Stimulated activated CD4-positive, alpha-beta T cell treated with anti-CD3 and anti-CD28 coated beads, Interleukin-2, amount 100 ng/mL, for 4 hours (primary cell): ENCODE measurements around the gene ISM1.

Experiments used
- DNase-seq: peaks from one replicate; pipeline ENCODE4 v3.0.0-alpha.2; 2020; ENCODE audit warnings: low read depth

ISM1 gene

DNA sequence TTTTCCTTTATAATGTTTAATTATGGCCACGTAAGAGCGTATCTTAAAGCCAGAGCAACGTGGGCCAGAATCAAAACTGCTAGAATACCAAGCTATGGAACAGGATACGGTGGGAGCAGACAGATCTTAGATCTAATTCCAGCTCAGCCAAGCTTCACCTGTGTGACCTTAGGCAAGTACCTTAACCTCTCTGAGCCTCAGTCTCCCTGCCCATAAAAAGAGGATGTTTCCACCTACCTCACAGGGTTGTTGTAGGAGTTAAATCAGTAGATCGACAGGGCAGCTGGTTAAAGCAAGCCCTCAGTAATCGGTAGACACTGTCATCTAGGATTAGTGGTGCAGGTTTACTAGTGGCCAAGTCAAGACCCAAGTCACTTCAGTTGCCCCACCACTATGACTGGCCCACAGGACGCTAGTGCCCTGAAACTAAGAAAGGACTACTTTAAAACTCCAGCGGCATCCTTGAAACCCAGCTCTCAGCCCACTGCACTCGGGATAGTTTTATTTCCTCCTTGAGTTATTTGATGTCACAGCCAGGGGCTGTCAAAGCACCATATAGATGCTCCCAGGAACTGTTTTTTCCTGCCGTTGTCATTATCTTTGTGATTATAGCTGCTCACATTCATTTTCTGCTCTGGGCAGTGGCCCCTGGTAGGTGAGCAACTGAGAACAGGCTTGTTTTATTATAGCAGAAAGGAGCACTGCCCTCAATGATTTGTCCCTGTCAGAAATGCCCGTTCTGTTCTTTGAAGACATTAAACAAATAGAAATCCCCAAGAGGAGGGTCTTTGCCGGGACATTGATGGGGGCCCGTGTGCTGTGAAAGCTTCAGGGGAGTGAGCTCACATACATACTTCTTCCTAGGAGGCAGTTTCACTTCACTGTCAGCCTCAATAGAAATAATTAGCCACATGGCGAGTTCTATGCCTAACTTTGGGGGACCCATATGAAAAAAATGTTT, 63.1 kb downstream of the ISM1 start:
- no peak for DNase-seq

DNA sequence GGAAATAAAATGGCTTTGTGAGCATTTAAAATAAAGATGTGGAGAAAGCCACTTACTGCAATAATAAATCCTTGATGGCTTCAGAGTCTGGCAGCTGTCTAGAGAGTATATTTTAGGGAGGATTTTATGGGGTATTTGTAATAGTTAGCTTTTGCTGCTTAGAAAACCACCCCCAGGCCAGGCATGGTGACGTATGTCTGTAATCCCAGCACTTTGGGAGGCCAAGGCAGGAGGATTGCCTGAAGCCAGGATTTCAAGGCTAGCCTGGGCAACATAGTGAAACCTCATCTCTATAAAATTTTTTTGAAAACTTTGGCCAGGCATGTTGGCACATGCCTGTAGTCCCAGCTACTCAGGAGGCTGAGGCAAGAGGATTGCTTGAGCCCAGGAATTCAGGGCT, 63.8 kb downstream of the ISM1 start:
- no peak for DNase-seq

DNA sequence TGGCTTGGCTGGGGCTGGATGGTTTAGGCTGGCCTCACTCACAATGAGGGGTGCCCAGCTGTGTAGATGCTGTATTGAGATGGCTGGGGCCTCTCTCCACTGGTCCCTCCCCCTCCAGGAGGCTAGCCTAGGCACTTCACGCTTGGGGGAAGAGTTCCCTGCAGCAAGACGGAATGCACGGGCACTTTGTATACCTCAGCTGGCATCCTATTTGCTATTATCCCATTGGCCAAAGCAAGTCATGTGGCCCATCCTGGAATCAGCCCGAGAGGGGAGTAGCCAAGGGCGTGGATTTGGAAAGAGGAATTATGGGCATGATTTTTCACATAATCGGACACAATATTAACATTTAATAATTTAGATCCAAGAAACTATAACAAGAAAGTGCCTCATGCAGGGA, 64.3 kb downstream of the ISM1 start:
- no peak for DNase-seq

DNA sequence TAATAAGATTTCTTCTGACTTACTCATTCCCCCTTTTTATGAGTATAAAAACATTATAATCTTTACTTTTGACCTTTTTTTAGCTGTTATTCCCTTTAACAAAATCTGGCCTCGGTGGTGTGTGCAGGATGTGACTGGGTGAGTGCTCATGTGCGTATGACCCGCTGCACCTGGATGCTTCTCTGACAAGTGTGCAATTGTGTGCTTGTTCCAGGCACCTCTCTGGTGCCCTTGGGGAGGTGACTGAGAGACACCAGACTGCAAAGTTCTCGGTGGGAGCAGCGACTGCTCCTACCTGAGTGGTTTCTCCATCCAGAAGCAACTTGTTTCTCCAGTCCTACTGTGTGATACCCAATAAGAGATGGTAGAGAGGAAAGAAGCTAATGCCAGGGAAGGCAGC, 65.0 kb downstream of the ISM1 start:
- DNase-seq, result no peak

DNA sequence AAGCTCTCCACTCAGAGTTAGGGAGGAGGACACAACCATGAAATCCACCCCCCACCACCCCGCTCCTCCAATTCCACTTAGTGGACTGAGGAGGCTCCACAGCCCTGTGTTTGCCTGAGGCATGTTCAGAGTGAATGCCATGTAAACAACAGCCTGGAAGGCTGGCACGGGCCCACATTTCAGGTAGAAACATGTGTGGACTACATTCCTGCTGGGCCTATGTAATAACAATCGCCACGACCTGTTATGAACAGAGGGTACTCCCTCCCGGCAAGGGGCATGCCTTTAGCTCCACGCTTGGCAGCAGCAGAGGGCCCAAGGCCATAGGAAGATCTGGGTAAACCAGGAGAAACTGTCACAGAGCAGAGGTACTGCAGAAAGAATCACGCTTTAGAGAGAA, 65.5 kb downstream of the ISM1 start:
- no peak for DNase-seq

DNA sequence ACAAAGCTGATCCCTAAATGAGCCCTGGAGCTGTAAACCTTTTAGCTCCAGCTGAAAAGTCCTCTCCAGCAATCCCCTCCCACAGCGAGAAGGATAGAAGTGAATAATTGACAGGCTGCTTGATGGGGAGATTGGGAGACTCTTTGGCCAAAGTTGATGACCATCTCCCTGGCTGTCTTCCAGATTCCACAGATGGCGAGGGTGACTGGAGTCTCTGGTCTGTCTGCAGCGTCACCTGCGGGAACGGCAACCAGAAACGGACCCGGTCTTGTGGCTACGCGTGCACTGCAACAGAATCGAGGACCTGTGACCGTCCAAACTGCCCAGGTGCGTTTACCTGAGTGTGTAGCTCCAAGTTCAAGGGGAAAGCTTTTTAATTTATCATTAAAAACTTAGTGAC, 67.3 kb downstream of the ISM1 start:
- DNase-seq, result no peak

DNA sequence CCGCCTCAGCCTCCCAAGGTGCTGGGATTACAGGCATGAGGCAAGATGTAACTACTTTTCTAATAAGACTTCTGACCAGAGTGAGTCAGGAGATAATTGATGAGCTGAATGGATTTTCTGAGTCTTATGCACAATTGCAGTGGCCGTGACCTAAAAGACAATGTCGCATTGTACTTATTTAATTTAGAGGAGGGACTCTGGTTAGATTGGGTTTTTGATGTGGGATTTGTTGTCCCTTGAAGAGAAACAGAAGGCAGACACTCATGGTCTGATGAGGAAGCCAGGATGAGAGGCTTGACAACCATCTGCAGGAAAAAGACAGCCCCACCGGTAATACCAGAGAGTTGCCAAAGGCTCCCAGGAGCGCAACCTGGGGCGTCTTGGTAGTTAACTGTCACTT, 68.0 kb downstream of the ISM1 start:
- no peak for DNase-seq

DNA sequence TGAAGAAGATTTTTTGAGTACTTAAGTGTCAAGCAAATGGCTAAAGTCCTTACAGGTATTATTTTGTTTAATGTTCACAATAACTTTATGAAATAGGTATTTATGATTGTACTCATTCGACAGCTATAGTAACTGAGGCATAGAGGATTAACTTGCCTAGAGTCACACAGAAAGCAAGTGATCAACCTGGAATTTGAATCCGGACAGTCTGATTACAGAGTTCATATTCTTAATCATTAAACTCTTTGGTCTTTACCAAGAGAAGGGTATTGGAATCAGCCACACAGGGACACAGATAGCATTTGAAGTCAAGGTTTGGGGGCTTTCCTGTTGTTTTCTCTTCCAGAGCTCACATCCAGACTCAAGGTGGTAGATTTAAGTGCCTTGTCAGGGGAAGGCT, 69.7 kb downstream of the ISM1 start:
- DNase-seq, result no peak

DNA sequence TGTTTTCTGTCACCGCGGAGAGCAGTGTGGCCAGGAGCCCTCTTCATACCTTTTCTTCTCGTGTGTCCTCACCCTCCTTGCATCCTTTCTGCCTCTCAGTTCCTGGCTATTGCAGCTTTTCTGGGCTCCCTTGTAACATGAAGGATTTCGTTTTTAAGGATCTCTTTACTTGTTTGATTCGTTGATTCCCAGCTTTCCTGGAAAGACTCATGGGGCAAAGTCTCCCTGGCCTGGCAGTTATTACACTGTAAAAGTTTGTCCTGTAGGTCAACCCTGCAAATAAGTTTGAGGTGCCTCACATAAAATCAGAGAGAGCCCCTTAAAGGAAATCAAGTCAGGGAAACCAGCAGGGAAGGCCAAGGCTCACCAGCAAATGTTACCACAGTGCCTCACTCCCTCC, 70.1 kb downstream of the ISM1 start:
- no peak for DNase-seq

DNA sequence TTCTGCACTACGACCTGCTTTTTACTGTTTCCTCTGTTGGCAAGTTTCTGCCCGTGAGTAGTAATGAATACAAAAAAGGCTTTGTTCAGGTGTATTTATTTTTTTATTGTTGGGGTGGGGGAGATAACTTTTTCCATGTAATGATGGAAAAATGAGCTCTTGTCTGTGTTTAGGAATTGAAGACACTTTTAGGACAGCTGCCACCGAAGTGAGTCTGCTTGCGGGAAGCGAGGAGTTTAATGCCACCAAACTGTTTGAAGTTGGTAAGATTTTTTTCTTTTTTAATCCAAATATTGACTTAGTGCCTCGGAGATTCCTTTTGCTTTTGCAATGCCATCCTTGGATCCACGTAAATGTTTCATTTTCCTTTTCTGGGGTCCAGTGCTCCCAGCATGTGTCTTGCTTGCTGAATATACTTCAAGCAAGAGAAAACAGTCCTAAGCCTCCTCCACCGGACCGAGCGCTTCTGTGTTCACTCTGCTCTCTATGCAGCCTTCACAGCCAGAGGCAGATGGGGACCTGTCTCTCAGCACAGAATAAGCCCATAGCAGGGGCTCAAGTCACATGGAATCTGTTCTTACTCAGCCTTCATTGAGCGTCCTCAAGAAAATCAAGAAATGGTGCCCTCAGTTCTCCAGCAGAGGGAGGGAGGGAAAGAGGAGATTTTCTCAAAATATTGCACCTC, 71.3 kb downstream of the ISM1 start:
- DNase-seq, result no peak

DNA sequence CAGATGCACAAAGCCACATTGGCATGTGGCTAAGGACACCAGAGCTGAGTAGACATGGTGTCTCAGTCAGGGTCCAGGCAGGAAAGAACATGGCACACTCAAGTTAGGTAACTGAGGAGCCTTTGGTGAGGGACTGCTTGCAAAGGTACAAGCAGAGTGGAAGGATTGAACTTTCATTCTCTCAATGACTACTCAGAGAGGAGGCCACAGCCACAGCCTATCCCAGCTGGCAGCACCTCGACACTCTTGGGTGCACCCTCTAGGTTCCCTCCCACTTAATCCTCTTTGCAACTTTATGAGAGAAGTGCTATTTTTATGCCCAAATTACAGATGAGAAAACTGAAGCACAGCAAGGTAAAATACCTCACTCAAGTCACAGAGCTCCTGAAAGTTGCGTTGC, 73.4 kb downstream of the ISM1 start:
- DNase-seq, result no peak

DNA sequence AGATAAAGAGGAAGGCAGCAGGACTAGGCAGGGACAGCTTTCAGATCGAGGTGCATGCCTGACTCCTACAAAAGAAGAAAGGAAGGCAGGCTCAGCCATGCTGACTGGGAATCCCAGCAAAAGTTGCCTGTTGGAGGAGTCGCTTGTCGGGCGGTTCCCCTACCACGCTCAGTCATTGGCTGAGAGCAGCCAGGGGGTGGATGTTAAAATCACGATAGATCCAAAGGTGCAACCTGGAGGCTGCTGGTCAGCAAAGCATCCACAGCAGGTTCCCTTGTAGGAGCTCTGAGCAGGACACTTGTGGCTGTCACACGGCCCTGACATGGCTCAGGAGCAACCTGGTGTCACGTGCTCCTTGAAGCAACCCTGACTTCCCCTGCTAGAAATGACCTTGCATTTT, 74.6 kb downstream of the ISM1 start:
- no peak for DNase-seq

DNA sequence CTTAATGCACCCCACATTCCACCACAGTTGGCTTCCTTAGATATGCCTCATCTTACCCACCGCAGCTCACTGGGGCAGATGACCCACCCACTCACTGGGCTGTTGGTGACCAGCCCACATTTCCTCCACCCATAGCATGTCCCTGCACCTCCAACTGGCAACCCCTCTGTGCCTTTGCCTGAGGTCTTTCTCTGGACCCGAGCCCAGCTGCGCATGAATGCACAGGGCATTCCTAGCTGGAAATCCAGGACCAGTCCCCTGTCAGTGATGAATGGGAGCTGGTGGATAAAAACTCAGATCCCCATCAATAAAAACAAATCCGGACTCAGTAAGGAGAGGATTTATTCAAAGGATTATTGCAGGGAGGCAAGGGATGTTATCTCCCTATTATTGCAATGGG, 75.0 kb downstream of the ISM1 start:
- no peak for DNase-seq

DNA sequence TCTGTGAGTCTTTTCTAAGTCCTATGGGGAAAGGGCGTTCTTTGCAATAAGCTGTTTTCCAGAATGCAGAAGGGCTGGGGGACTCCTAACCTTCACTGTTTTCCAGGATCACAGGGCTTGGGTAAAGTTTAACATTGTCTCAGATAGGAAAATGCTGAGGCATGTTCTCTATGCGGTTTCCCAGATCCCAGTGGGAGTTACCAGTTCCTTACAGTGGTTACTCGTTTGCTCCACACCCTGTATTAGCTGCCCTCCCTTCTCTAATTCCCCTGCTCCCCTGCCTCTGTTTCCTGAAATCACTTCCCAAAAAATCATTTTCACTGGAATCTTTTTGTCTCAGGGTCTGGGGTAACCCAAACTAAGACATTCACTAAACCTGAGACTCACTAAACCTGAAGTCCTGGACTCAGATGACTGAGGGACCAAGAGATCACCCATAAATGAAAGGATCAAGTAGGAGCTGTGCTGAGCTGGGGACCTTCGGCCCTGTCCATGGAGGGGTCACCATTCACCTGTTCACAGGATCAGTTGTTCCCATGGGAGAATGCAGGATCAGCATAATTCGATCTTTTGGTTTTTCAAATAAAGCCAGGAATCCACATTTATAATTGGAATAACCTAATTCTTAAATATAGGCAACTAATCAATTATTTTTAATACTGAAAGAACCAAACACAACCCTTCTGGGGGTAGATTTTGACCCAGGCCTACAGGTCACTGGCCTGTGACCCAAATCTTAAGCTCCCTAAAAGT, 76.2 kb downstream of the ISM1 start:
- DNase-seq, result no peak

DNA sequence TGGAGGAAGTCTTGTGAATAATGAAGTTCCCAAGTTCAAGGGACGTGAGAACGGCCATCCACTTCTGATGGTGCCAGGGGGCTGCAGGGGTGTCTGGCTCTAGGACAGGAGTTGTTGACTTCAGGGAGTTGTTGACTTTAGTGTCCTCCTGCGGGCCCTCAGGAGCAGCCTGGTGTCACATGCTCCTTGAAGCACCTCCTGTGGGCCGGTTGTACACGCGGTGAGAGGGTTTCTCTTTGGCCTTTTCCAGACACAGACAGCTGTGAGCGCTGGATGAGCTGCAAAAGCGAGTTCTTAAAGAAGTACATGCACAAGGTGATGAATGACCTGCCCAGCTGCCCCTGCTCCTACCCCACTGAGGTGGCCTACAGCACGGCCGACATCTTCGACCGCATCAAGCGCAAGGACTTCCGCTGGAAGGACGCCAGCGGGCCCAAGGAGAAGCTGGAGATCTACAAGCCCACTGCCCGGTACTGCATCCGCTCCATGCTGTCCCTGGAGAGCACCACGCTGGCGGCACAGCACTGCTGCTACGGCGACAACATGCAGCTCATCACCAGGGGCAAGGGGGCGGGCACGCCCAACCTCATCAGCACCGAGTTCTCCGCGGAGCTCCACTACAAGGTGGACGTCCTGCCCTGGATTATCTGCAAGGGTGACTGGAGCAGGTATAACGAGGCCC, 77.8 kb downstream of the ISM1 start:
- no peak for DNase-seq

DNA sequence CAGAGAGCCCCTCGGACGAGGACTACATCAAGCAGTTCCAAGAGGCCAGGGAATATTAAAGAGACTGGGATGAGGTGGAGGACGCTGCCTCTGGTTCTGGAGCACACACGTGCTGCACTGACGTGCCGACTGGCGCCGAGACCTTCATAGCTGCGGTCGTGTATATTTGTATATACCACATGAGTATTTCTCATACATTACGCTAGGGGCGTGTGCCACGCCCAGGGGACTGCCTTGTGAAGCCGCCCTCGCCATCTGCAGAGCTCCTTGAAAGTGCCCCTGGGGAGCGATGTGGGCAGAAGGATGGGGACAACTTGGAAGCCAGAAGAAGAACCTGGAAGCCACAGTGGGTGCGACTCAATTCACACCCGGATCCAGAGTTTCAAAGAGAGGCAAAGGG, 78.3 kb downstream of the ISM1 start:
- DNase-seq, result no peak

DNA sequence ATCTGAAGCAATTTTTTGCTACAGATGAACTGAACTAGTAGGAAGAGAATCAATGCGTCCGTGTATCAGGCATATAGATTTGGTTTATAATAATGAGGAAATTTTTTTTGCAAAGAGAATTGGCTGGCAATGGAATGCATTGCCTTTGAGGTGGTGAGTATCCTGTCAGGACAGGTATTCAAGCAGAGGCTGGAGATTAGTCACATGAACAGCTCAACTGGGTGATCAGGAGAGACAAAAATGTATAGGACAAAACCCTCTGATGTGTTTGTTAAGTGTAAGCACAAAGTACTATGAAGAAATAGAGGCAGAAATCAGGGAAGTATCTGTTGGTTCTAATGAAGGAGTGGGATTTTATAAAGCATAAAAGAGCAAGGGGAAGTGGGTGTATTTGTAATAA, 80.5 kb downstream of the ISM1 start:
- no peak for DNase-seq

DNA sequence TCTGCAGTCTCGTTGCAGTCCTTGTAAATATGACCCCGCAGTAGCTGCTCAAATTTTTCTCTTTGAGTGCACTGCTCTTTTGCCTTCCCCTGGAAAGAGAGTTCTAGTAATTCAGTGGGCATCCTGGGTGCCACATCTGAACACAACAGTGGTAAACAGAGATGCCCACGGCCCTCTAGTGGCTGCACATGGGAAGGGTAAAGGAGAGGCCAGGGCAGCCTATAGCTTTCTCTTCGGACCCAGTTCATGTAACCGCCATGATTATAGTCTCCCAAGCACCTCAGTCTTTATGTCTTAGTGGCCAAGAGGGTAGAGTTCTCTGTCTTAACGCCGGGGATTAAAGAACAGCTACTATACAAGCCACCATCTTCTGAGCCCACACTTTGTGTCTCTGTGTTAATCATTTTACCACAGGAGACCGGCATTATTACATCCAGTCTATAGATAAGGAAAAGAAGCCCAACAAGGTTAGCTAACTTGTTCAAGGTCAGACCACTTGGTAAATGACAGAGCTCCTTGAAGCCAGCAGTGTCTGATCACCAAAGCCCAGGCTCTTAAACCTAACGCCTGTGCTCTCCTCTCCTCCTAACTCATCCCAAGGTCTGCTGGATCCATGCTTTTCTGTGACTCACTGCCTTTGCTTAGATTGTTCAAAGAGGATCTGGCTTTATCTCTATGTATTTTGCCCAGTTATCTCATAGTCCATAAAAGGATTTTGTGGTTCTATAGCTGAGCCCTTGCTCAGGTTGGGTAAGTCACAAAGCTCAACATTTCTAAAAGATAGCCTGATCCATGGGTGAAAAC, 81.8 kb downstream of the ISM1 start:
- peak; percentile 16 for DNase-seq

DNA sequence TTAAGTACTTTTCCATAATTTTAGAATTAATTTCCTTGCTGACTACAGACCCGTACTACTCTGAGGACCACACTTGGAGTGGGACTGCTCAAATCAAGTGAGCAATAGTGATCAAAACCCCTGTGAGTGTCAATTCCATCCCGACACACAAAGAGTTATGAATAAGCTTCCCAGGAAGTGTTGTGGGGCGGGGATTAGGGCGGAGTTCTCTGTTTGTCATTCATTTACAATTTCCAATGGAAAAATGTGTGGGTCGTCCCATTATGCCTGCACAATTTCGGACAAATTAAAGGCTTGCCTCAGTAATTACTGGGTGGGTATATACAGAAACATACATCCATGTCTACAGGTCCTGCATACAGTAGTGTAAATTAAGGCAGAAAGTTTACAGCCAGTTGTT, 84.2 kb downstream of the ISM1 start:
- DNase-seq, result no peak

DNA sequence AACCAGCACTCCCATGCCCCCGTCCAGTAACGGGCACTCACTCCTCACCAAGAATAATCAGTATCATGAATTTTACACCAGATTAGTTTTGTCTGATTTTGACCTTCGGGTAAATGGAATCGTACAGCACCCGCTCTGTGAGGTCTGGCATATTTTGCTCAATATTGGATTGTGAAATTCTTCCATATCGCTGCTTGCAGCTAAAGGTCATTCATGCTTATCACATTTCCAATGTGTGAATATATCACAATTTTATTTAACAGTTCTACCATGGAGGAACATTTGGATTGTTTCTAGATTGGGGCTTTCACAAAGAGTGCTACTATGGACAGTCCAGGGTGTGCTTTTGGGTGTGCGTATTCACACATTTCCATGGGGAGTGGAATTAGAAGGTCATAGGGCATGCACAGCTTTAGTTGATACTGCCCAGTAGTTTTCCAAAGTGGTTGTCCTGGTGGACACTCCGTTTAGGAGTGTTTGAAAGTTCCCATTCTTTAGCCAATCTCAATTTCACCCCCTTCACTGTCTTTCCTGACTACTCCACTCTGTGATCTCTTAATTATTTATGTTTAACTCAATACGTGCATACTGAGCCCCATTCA, 86.6 kb downstream of the ISM1 start:
- DNase-seq, result no peak

DNA sequence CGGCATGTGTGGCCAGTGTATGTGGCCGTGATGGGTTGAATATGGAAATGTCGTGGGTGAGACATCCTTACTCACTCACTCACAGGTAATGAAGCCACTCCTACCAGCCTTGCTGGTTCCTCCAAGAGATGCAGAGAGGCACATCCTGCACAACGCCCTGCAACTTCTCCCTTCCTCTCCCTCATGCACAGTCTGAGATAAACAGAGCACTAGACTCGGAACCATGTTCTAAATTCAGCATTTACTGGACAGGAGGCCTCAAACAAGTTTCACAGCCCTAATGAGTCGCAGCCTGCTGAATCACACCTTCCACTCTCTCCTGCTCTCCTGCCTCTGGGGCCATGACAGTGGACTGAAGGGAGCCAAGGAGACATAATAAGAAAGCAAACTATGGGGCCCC, 91.2 kb downstream of the ISM1 start:
- no peak for DNase-seq
